Stimulated activated naive B cell treated with anti-CD40 and anti-IgM and Interleukin-4, amounts not matched to agents 10 μg/mL and 1 μg/mL and 100 μg/mL, for 72 hours (primary cell): ENCODE data around the gene HDHD3.
"Not testable (repeated sequence)": the region's sequence is repeated elsewhere in the genome, so short reads cannot be mapped to it uniquely, and the experiment has no call there.

Experiments used
- ATAC-seq, 2 donors: fragments of 150-1000 bp; cut with Tn5 transposase; replicated peaks; 2 replicates each; pipeline ENCODE4 v1.10.0; 2021; ENCODE audit warnings: moderate library complexity in 1 of 2
- DNase-seq: peaks from one replicate; pipeline ENCODE4 v3.0.0; 2021
- H3K27ac Mint-ChIP-seq: one replicate; pipeline ENCODE4 v1.8.0; 2022; ENCODE audit warnings: mild to moderate bottlenecking, mixed read lengths
- H3K27me3 Mint-ChIP-seq, 2 donors: one replicate each; pipeline ENCODE4 v1.8.0; 2022; ENCODE audit warnings: mixed read lengths in 2 of 2
- H3K36me3 Mint-ChIP-seq, 2 donors: one replicate each; pipeline ENCODE4 v1.8.0; 2022; ENCODE audit warnings: mixed read lengths in 2 of 2, mild to moderate bottlenecking in 1 of 2
- H3K4me1 Mint-ChIP-seq, 2 donors: one replicate each; pipeline ENCODE4 v1.8.0; 2022; ENCODE audit warnings: mixed read lengths in 2 of 2, mild to moderate bottlenecking in 1 of 2
- H3K4me3 Mint-ChIP-seq, 2 donors: one replicate each; pipeline ENCODE4 v1.8.0; 2022; ENCODE audit warnings: mild to moderate bottlenecking in 2 of 2, mixed read lengths in 2 of 2, moderate library complexity in 1 of 2
- H3K9me3 Mint-ChIP-seq, 2 donors: one replicate each; pipeline ENCODE4 v1.8.0; 2022; ENCODE audit warnings: mixed read lengths in 2 of 2, mild to moderate bottlenecking in 1 of 2

Gene HDHD3

DNA sequence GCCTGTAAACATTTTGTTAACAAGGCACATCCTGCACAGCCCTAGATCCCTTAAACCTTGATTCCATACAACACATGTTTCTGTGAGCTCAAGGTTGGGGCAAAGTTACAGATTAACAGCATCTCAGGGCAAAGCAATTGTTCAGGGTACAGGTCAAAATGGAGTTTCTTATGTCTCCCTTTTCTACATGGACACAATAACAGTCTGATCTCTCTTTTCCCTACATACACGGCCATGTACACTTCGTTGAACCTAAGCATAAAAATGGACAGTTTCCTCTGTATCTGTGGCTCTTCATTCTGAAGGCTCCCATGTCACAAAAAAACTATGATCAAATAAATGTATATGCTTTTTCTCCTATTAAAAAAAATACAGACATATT lies 3.0 kb upstream of the HDHD3 start:
- H3K4me1 Mint-ChIP-seq = peaks cover 12 to 33% of the 10 kb centered on the region in 2 donors
- not testable (repeated sequence) for H3K36me3 Mint-ChIP-seq, DNase-seq, H3K27ac Mint-ChIP-seq, H3K4me3 Mint-ChIP-seq, ATAC-seq, H3K9me3 Mint-ChIP-seq, H3K27me3 Mint-ChIP-seq

DNA sequence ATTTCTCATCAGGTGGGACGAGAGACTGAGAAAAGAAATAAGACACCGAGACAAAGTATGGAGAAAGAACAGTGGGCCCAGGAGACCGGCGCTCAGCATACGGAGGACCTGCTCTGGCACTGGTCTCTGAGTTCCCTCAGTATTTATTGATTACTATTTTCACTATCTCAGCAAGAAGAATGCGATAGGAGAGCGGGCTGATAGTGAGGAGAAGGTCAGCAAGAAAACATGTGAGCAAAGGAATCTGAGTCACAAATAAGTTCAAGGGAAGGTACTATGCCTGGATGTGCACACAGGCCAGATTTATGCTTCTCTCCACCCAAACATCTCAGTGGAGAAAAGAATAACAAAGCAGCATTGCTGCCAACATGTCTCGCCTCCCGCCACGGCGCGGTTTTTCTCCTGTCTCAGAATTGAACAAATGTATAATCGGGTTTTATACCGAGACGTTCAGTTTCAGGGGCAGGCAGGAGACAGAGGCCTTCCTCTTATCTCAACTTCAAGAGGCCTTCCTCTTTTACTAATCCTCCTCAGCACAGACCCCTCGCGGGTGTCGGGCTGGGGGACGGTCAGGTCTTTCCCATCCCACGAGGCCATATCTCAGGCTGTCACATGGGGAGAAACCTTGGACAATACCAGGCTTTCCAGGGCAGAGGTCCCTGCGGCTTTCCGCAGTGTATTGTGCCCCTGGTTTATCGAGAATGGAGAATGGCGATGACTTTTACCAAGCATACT lies 2.5 kb upstream of the HDHD3 start:
- H3K27ac Mint-ChIP-seq, H3K27me3 Mint-ChIP-seq, ATAC-seq, DNase-seq, H3K4me3 Mint-ChIP-seq, H3K9me3 Mint-ChIP-seq, H3K36me3 Mint-ChIP-seq: not testable (repeated sequence)
- H3K4me1 Mint-ChIP-seq = peaks cover 12 to 34% of the 10 kb centered on the region in 2 donors

DNA sequence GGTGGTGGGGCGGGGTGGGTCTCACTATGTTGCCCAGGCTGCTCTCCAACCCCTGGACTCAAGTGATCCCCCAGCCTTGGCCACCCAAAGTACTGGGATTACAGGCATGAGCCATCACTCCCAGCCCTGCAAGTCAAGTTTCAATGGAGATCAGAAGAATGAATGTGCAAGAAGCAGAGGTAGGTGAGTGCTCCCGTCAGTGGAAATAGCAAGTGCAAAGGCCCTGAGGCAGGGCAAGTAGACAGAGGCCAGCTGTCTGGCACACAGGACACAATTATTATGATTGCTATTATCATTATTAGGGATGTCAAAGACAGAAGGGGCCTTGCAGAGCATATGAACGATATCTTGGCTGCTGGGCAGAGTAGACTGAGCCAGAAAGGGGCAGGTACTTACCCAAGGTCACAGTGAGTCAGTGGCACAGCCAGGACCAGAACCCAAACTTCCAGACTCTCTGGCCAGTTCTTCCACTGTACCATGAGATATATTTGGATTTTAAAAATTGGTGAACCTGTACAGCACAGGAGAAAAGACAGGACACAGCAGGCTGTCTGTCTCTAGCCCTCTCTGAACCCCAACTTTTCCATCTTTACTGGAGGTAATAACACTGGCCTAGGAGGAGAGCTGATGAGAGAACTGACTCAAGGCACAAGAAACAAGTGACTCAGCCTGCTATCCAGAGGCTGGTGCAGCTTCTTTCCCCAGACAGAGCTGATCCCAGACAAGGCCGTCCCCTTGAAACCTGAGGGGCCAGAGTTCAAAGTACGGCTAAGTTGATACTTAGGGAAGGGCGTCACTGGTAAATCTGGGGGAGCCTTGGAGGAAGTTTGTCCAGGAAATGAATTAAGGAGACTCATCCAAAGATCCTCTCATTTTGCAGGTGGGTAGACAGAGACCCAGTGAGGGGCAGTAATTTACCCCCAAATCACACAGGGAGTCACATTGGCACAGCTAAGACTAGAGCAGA lies 1.4 kb downstream of the HDHD3 start:
- H3K27ac Mint-ChIP-seq = peak overlapping the region; percentile 90
- peaks cover 10 to 28% of the 10 kb centered on the region in 2 donors for H3K4me1 Mint-ChIP-seq
- no peak for ATAC-seq
- peaks cover 11 to 17% of the 10 kb centered on the region in 2 donors for H3K36me3 Mint-ChIP-seq
- H3K27me3 Mint-ChIP-seq = no peaks in the 10 kb centered on the region
- no peak for DNase-seq
- H3K4me3 Mint-ChIP-seq = peak overlapping the region; percentile 83 to 94
- H3K9me3 Mint-ChIP-seq = no peaks in the 10 kb centered on the region

DNA sequence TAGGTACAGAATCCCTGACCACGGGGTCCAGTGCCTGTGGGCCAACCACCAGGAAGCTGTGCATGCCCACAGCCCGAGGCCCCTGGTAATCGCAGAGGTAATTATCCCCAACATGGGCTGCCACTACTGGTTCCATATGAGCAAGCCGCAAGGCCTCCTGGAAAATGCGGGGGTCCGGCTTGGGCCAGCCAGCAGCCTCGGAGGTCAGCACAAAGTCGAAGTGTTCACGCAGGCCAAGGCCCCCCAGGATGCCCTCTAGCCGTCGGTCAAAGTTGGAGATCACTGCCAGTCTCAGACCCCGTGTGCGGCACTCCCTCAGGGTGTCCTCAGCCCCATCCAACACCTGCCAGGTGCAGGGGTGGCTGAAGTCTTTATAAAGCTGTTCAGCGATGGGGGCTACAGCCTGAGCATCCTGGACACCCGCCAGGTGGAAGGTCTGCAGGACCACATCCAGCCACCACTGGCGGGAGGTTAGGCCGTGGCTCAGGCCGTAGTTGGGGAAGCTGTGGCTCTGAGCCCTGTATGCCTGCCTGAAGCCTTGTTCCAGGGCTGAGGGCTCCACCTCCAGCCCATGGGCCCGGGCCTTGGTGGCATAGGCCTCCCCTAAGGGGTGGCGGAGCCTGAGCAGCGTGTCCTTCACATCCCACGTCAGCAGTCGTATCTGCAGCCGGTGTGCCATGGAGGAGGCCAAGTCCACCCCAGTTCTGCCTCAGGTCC lies 3.0 kb downstream of the HDHD3 start:
- DNase-seq (no peak), ATAC-seq (no peak)
- H3K27me3 Mint-ChIP-seq = no peaks in the 10 kb centered on the region
- no peak overlapping the region for H3K27ac Mint-ChIP-seq
- peaks cover 10 to 28% of the 10 kb centered on the region in 2 donors for H3K4me1 Mint-ChIP-seq
- no peaks in the 10 kb centered on the region for H3K9me3 Mint-ChIP-seq
- no peak overlapping the region for H3K4me3 Mint-ChIP-seq
- H3K36me3 Mint-ChIP-seq = peaks cover 11 to 20% of the 10 kb centered on the region in 2 donors

DNA sequence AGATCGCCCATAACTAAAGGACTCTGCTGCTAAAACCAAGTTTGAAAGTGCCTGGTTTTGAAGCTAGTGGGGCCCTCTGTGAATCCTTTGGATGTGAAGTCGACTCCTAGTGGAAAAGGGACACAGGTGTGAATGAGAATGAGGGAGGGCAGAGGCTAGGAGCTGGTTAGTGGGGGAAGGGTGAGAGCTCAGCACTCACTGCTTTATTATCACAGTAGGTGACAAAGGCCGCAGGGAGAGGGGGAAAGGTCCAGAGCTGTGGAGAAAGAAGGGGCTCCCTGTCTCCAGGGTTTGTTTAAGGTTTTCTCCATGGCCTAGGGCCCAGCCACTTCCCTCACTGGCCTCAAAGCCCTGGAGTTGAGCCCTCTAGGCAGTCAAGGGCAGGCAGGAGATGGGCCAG lies 3.5 kb downstream of the HDHD3 start:
- Mint-ChIP-seq H3K36me3 (peaks cover 11 to 24% of the 10 kb centered on the region in 2 donors), H3K4me1 (peaks cover 10 to 28% of the 10 kb centered on the region in 2 donors), H3K9me3 (no peaks in the 10 kb centered on the region), H3K27me3 (no peaks in the 10 kb centered on the region), H3K4me3 (no peak overlapping the region), H3K27ac (no peak overlapping the region)
- ATAC-seq (no peak), DNase-seq (no peak)

DNA sequence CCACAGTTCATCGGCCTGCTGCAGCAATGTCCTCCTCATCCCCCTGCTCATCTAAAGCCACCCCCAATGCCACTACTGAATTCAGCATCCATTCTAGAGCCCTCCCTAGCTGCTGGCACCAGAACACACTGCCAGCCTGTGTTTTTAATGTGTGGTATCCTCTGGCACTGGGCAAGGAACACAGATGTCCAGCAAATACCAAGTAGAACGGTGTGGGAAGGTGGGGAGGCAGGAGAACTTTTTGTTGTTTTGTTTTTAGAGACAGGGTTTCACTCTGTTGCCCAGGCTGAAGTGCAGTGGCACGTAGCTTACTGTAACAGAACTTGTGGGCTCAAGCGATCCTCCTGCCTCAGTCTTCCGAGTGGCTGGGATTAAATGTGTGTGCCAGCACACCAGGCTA lies 4.7 kb downstream of the HDHD3 start:
- DNase-seq = no peak
- no peaks in the 10 kb centered on the region for H3K27me3 Mint-ChIP-seq
- H3K36me3 Mint-ChIP-seq = peaks cover 11 to 24% of the 10 kb centered on the region in 2 donors
- ATAC-seq = no peak
- peaks cover 10 to 27% of the 10 kb centered on the region in 2 donors for H3K4me1 Mint-ChIP-seq
- H3K27ac Mint-ChIP-seq = no peak overlapping the region
- H3K9me3 Mint-ChIP-seq = no peaks in the 10 kb centered on the region
- no peak overlapping the region for H3K4me3 Mint-ChIP-seq

DNA sequence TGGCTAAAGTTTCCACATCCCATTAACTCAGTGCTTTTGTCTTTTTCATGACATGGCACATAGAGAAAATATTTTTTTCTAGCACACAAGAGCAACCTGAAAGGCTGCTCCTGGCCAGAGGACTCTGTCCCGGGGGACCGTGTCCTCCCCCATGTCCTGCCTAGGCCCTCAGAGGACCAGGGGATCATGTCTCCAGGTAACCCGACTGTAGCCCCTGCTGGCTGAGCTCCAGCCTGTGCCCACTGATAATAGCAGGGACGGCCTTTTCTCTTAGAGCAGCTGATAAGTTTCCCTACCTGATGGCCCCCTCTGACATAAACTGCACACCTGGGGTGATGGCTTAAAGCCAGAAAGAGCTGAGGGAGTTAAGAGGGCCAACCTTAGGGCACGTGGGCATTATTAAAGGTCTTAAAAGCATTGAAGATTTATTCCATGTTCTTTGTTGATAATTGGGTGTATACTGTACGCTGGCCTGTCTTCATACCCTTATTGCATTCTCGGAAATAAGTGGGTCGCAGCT lies 5.9 kb downstream of the HDHD3 start:
- Mint-ChIP-seq H3K4me3 (no peak overlapping the region), H3K9me3 (no peaks in the 10 kb centered on the region), H3K36me3 (peaks cover 11 to 24% of the 10 kb centered on the region in 2 donors), H3K4me1 (peaks cover 10 to 17% of the 10 kb centered on the region in 2 donors), H3K27me3 (no peaks in the 10 kb centered on the region), H3K27ac (no peak overlapping the region)
- DNase-seq (no peak), ATAC-seq (no peak)

DNA sequence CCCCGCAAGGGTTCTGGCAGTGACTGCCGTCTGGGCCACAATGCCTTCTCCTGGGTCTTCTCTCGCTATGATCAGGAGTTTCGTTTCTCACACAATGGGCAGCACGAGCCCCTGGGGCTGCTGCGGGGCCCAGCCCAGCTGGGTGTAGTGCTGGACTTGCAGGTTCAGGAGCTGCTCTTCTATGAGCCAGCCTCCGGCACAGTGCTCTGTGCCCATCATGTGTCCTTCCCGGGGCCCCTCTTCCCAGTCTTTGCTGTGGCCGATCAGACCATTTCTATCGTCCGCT lies 7.0 kb downstream of the HDHD3 start:
- DNase-seq (no peak), ATAC-seq (no peak)
- H3K36me3 Mint-ChIP-seq = peaks cover 9 to 20% of the 10 kb centered on the region in 2 donors
- no peak overlapping the region for H3K27ac Mint-ChIP-seq
- no peak overlapping the region for H3K4me3 Mint-ChIP-seq
- no peaks in the 10 kb centered on the region for H3K9me3 Mint-ChIP-seq
- no peaks in the 10 kb centered on the region for H3K27me3 Mint-ChIP-seq
- H3K4me1 Mint-ChIP-seq = peaks cover 4 to 7% of the 10 kb centered on the region in 2 donors

DNA sequence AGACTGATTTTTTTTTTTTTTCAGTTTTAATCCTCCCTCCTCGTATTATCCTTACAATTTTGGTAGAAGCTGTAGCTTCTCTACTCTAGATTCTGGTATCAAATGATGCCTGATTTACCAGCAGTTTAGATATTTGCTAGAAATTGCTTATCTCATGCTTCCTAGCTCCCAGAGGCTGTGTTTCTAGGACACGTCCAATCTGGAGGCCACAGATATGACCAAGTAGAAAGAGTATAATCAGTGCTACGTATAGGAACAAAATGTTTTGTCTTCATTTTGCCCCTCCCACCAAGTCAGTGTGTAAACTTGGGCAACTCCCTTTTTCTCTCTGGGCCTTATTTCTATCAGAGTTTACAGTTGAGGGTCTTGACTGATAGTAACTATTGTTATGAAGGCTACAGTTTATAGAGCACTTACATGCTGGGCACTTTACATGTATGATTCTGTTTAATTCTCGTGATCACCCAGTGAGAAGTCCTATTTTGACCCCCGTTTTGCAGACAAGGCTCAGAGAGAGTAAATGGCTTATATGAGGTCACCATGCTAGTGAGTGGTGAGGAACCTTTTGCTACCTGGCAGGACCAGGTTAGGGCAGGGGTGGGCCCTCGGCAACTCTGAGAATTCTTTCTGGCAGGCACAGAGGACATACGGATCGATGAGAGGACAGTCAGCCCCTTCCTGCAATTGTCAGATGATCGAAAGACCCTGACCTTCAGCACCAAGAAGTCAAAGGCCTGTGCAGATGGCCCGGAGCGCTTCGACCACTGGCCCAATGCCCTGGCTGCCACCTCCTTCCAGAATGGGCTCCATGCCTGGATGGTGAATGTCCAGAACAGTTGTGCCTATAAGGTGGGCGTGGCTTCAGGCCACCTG lies 7.6 kb downstream of the HDHD3 start:
- no peaks in the 10 kb centered on the region for H3K27me3 Mint-ChIP-seq
- DNase-seq = no peak
- no peak overlapping the region for H3K27ac Mint-ChIP-seq
- no peak overlapping the region for H3K4me3 Mint-ChIP-seq
- peaks cover 8 to 20% of the 10 kb centered on the region in 2 donors for H3K36me3 Mint-ChIP-seq
- H3K9me3 Mint-ChIP-seq = no peaks in the 10 kb centered on the region
- ATAC-seq = no peak
- peaks cover 4 to 5% of the 10 kb centered on the region in 2 donors for H3K4me1 Mint-ChIP-seq

DNA sequence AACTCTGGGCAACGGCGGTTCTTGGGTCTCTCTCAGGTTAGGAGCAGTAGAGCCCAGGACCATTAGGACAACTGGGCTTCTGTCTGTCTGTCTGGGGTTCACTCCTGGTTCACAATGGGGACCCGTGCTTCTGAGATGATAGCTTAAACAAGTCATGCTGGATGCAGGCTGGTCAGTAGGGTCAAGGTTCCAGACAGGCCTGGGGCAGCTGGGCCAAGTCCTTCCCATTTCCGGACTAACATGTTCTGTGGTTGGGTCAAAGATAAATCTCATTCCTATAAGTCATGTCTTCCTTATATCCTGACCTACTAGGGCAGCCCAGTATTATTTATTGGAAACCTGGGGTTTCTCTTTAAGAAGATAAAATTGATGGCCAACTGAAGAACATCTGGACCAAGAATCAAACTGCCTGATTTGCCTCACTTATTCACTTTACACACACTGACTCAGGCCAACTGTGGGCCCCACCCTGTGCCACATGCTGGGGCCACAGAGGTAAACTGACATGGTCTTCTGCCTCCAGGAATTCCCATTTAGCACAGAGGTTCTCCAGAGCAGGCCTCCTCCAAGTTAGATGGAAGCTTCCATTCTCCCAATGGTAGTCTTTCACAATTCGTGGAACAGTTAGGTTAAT lies 8.3 kb downstream of the HDHD3 start:
- DNase-seq (no peak), ATAC-seq (no peak)
- H3K9me3 Mint-ChIP-seq = no peaks in the 10 kb centered on the region
- peak overlapping the region; percentile 26 for H3K27ac Mint-ChIP-seq
- H3K36me3 Mint-ChIP-seq = peaks cover 8 to 20% of the 10 kb centered on the region in 2 donors
- H3K4me3 Mint-ChIP-seq = no peak overlapping the region
- H3K27me3 Mint-ChIP-seq = no peaks in the 10 kb centered on the region
- H3K4me1 Mint-ChIP-seq = peaks cover 4 to 5% of the 10 kb centered on the region in 2 donors

DNA sequence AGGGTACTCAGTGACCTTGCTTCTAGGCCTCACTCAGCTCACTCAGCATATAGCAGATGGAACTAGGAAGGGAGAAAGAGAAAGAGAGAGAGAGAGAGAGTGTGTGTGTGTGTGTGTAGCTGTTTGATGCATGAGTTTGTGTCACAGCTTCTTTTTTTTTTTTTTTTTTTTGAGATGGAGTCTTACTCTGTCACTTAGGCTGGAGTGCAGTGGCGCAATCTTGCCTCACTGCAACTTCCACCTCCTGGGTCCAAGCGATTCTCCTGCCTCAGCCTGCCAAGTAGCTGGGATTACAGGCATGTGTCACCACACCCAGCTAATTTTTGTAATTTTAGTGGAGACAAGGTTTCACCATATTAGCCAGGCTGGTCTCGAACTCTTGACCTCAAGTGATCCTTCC lies 11.1 kb downstream of the HDHD3 start:
- not testable (repeated sequence) for H3K4me1 Mint-ChIP-seq, ATAC-seq

DNA sequence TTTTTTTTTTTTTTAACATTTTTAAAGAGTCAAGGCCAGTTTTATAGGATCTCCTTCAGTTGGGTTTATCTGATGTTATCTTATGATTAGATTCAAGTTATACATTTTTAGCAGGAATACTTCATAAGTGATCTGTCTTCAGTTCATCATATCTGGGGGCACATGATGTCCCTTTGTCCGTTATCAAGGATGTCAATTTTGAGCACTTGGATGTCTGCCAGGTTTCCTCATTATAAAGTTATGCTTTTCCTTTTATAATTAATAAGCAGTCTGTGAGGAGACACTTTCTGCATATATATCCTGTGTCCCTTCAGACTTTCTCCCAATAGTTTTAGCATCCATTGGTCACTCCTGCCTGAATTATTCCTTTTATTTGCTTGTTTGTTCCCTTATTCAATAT lies 11.8 kb downstream of the HDHD3 start:
- H3K27ac Mint-ChIP-seq = no peak overlapping the region
- DNase-seq (no peak), ATAC-seq (no peak)
- H3K4me3 Mint-ChIP-seq = no peak overlapping the region
- H3K4me1 Mint-ChIP-seq = no peaks in the 10 kb centered on the region
- no peaks in the 10 kb centered on the region for H3K27me3 Mint-ChIP-seq
- no peaks in the 10 kb centered on the region for H3K9me3 Mint-ChIP-seq
- peaks cover 0 to 6% of the 10 kb centered on the region in 2 donors for H3K36me3 Mint-ChIP-seq

More for the DNA sequence above, 11.1 kb downstream of the HDHD3 start:
- not testable (repeated sequence) for H3K27me3 Mint-ChIP-seq, H3K27ac Mint-ChIP-seq, H3K36me3 Mint-ChIP-seq, H3K9me3 Mint-ChIP-seq, H3K4me3 Mint-ChIP-seq, DNase-seq

DNA sequence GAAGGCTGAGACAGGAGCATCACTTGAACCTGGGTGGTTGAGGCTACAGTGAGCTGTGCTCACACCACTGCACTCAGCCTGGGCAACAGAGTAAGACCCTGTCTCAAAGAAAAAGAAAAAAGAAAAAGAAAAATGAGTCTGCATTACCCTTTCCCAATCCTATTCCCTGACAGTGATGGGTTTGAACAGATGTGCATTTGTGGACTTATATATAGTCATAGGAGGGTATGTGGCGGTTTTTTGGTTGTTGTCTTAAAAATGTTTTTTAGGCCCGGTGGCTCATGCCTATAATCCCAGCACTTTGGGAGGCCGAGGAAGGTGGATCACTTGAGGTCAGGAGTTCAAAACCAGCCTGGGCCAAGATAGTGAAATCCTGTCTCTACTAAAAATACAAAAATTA lies 13.4 kb downstream of the HDHD3 start:
- Mint-ChIP-seq H3K36me3 (no peaks in the 10 kb centered on the region), H3K27ac (no peak overlapping the region), H3K9me3 (no peaks in the 10 kb centered on the region), H3K4me1 (no peaks in the 10 kb centered on the region), H3K27me3 (no peaks in the 10 kb centered on the region), H3K4me3 (no peak overlapping the region)
- DNase-seq (no peak), ATAC-seq (no peak)
